ENCODE results near the gene WDR75. TPM values are rescaled to one million over a fixed set of nuclear protein-coding genes. Genes with fewer than 3 reads are reported as not detected.

Gene WDR75
- total RNA-seq, 2 experiments from 2014 or later, result 86.2 to 90.5 TPM

DNA sequence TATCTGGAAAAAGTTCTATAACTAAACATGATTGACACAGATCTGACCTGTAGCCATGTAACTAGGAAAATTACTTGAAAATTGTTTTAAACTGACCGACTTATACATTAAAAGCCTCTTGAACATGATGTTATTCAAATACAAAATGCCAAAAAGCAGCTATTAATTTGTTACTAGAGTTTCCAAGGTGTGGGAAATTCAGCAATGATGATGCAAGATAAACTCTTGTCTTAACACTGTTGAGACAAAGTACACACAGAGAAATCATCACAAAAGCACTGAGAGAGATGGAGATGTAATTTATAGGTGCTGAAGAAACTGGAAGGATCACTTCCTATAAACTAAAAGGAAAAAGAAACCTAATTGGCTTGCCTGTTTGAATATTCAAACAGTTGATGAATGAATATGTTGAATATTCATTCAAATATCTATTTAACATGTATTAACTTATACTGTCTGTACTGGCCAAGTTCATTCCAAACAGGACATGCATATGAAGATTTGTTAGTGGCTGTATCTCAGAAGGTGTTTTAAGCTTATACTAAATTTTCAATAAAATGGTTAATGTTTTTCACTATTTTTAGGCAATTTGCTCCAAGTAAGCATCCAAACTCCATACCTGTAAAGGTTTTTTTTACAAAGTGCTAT is 34.6 kb upstream of the WDR75 start:
- Mint-ChIP-seq H3K27me3 (no peaks in the 10 kb centered on the region), H3K4me1 (ENCODE audit: low read depth) (peaks cover 32% of the 10 kb centered on the region), H3K27ac (no peak overlapping the region), H3K4me3 (no peak overlapping the region), H3K9me3 (no peaks in the 10 kb centered on the region), H3K36me3 (ENCODE audit: low read depth) (no peaks in the 10 kb centered on the region)
- ChIA-PET CTCF (interaction anchor here (1.4 to 4.6 kb wide), 3 partner anchors 263 to 883 kb away, joined by 3 to 26 read pairs (median 17); no protein-coding TSS in a partner anchor), POLR2A (no interaction called here)
- DNase-seq (no peak), ATAC-seq (no peak)
- intact Hi-C loops (cut with micrococcal nuclease), result no loop called here
- TF ChIP-seq, protein P1, sequence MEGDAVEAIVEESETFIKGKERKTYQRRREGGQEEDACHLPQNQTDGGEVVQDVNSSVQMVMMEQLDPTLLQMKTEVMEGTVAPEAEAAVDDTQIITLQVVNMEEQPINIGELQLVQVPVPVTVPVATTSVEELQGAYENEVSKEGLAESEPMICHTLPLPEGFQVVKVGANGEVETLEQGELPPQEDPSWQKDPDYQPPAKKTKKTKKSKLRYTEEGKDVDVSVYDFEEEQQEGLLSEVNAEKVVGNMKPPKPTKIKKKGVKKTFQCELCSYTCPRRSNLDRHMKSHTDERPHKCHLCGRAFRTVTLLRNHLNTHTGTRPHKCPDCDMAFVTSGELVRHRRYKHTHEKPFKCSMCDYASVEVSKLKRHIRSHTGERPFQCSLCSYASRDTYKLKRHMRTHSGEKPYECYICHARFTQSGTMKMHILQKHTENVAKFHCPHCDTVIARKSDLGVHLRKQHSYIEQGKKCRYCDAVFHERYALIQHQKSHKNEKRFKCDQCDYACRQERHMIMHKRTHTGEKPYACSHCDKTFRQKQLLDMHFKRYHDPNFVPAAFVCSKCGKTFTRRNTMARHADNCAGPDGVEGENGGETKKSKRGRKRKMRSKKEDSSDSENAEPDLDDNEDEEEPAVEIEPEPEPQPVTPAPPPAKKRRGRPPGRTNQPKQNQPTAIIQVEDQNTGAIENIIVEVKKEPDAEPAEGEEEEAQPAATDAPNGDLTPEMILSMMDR (IDR thresholded peaks at IDR 0.05), result no peak

DNA sequence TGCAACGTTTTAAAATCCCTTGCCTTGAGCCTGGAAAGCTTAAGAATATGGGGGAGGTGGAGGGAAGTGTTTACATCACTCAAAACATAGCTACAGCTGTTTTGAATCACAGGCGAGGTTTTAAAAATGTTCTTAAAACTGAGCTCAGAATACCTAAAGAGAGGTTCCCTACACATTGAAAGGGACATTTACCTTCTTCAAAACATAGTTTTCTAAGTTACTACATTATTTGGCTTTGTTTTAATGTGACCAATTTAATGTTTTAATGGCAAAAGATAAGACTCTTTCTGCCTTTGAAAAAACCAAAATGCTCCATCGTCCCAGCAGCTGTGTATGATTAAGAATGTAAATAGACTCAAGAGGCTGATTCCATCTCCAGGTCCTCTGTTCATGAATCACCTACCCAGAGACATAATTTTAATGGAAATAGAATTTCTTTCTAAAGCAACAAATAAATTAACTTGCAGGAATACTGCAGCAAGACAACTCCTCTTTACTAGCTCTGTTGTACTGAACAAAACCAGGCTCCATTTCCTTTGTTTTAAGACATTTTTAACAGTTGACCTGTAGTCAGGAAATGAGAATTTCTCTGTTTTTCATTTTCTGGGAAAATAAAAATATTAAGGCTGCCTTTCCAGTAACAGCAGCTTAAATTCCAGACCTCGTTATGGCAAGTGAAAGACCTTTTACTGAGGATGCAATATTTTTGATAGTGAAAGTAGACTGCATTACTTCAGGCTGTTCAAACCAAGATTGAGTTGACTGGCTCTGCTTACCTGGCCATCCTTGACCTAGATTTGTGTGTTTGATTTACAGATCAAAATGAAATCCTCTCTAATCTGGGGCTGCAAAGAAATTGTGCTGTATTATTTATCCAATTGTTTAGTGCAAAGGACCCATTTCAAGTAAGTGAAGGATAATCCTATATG is 33.7 kb upstream of the WDR75 start:
- Mint-ChIP-seq H3K4me1 (ENCODE audit: low read depth) (peaks cover 34% of the 10 kb centered on the region), H3K27ac (peak overlapping the region; percentile 57), H3K36me3 (ENCODE audit: low read depth) (no peaks in the 10 kb centered on the region), H3K4me3 (no peak overlapping the region), H3K27me3 (no peaks in the 10 kb centered on the region), H3K9me3 (no peaks in the 10 kb centered on the region)
- ChIA-PET CTCF (interaction anchor here (1.4 to 4.6 kb wide), 3 partner anchors 264 to 883 kb away, joined by 3 to 26 read pairs (median 17); no protein-coding TSS in a partner anchor), POLR2A (no interaction called here)
- DNase-seq (no peak), ATAC-seq (no peak)
- TF ChIP-seq, protein P1 (IDR thresholded peaks at IDR 0.05), result no peak
- intact Hi-C loops (cut with micrococcal nuclease), result no loop called here

GRCh38 chr2:189408294-189408693 is 33.0 kb upstream of the WDR75 start:
- intact Hi-C loops (cut with micrococcal nuclease), result no loop called here
- DNase-seq (no peak), ATAC-seq (no peak)
- Mint-ChIP-seq H3K36me3 (ENCODE audit: low read depth) (no peaks in the 10 kb centered on the region), H3K27me3 (no peaks in the 10 kb centered on the region), H3K9me3 (no peaks in the 10 kb centered on the region), H3K4me3 (no peak overlapping the region), H3K27ac (no peak overlapping the region), H3K4me1 (ENCODE audit: low read depth) (peaks cover 34% of the 10 kb centered on the region)
- POLR2A ChIA-PET, result no interaction called here
- CTCF ChIA-PET, result interaction anchor here (2.5 to 4.6 kb wide), 2 partner anchors 265 to 314 kb away, joined by 17 to 26 read pairs; no protein-coding TSS in a partner anchor
- TF ChIP-seq, protein P1 (IDR thresholded peaks at IDR 0.05), result no peak

DNA sequence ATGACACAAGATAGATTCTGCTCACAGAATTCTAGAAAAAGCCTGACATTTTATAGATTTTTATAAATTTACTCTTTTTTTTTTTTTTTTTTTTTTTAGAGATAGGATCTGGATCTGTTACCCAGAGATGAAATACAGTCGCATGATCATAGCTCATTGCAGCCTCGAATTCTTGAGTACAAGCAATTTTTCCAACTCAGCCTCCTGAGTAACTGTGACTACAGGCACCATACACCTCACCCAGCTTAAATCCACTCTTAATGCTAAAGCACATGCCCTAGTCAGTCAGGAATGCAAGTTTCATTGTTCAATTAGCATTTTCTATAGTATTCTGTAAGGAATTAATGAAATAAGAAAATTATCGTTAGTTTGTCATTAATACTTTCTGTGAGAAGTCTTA is 32.1 kb upstream of the WDR75 start:
- CTCF ChIA-PET, result interaction anchor here (0.8 to 4.6 kb wide), 3 partner anchors 120 to 315 kb away, joined by 3 to 26 read pairs (median 16); no protein-coding TSS in a partner anchor
- TF ChIP-seq, protein P1 (IDR thresholded peaks at IDR 0.05), result no peak
- no peak for ATAC-seq
- Mint-ChIP-seq H3K4me3 (no peak overlapping the region), H3K27me3 (no peaks in the 10 kb centered on the region), H3K4me1 (ENCODE audit: low read depth) (peaks cover 34% of the 10 kb centered on the region), H3K9me3 (no peaks in the 10 kb centered on the region), H3K27ac (no peak overlapping the region), H3K36me3 (ENCODE audit: low read depth) (no peaks in the 10 kb centered on the region)
- POLR2A ChIA-PET, result no interaction called here
- DNase-seq, result no peak
- intact Hi-C loops (cut with micrococcal nuclease), result no loop called here

Data from activated CD8-positive, alpha-beta T cell treated with anti-CD3 and anti-CD28 coated beads for 36 hours (primary cell).